Parathyroid adenoma (tissue), 2 donors: Measurements from ENCODE around the gene PALD1.

ENCODE experiments used
- H2AFZ ChIP-seq: fragments of 300-600 bp; sonication (generic); one replicate; pipeline ENCODE4 v1.7.0; 2017; ENCODE audit warnings: antibody characterized with exemption, mild to moderate bottlenecking
- H3K27ac ChIP-seq: fragments of 300-600 bp; sonication (generic); one replicate; pipeline ENCODE4 v1.7.0; 2017
- H3K27me3 ChIP-seq: fragments of 300-600 bp; sonication (generic); one replicate; pipeline ENCODE4 v1.7.0; 2017; ENCODE audit warnings: low read length; ENCODE audit not compliant: control insufficient read depth, insufficient read depth
- H3K36me3 ChIP-seq: fragments of 300-600 bp; sonication (generic); one replicate; pipeline ENCODE4 v1.7.0; 2017; ENCODE audit warnings: low read length; ENCODE audit not compliant: control insufficient read depth, insufficient read depth
- H3K4me1 ChIP-seq: fragments of 300-600 bp; sonication (generic); one replicate; pipeline ENCODE4 v1.7.0; 2017; ENCODE audit warnings: control low read depth
- H3K4me2 ChIP-seq: fragments of 300-600 bp; sonication (generic); one replicate; pipeline ENCODE4 v1.7.0; 2017; ENCODE audit warnings: low read length
- H3K4me3 ChIP-seq: fragments of 300-600 bp; sonication (generic); one replicate; pipeline ENCODE4 v1.7.0; 2017; ENCODE audit warnings: low read depth, low read length
- H3K79me2 ChIP-seq: fragments of 300-600 bp; sonication (generic); one replicate; pipeline ENCODE4 v1.7.0; 2017; ENCODE audit warnings: control low read depth
- H3K9ac ChIP-seq: fragments of 300-600 bp; sonication (generic); one replicate; pipeline ENCODE4 v1.7.0; 2017; ENCODE audit warnings: mild to moderate bottlenecking
- H3K9me3 ChIP-seq: fragments of 300-600 bp; sonication (generic); one replicate; pipeline ENCODE4 v1.7.0; 2017; ENCODE audit warnings: low read length; ENCODE audit not compliant: control insufficient read depth
- CTCF ChIP-seq: fragments of 300-600 bp; sonication (generic); IDR thresholded peaks from one replicate; pipeline ENCODE4 v1.7.0; 2017; ENCODE audit warnings: antibody characterized with exemption, mild to moderate bottlenecking
- donor health status: primary hyperparathyroidism.

Gene PALD1

GRCh38 chr10:70564901-70565351 lies 86.4 kb downstream of the PALD1 start:
- H3K4me1 ChIP-seq, result no peaks in the 10 kb centered on the region
- H3K4me2 ChIP-seq, result no peak overlapping the region
- no peak overlapping the region for H2AFZ ChIP-seq
- H3K9ac ChIP-seq, result no peak overlapping the region
- no peaks in the 10 kb centered on the region for H3K79me2 ChIP-seq
- H3K36me3 ChIP-seq, result no peaks in the 10 kb centered on the region
- no peaks in the 10 kb centered on the region for H3K9me3 ChIP-seq
- H3K27me3 ChIP-seq, result no peaks in the 10 kb centered on the region
- no peak overlapping the region for H3K4me3 ChIP-seq
- no peak for TF ChIP-seq CTCF
- no peak overlapping the region for H3K27ac ChIP-seq

- Histone ChIP-seq H3K9ac (no peak overlapping the region), H3K36me3 (no peaks in the 10 kb centered on the region), H3K27me3 (no peaks in the 10 kb centered on the region), H3K4me3 (no peak overlapping the region), H2AFZ (no peak overlapping the region), H3K4me1 (no peaks in the 10 kb centered on the region), H3K27ac (no peak overlapping the region), H3K4me2 (no peak overlapping the region), H3K9me3 (no peaks in the 10 kb centered on the region), H3K79me2 (no peaks in the 10 kb centered on the region)
- TF ChIP-seq CTCF, result no peak
Observed at GRCh38 chr10:70565556-70566514, 87.3 kb downstream of the PALD1 start.

DNA sequence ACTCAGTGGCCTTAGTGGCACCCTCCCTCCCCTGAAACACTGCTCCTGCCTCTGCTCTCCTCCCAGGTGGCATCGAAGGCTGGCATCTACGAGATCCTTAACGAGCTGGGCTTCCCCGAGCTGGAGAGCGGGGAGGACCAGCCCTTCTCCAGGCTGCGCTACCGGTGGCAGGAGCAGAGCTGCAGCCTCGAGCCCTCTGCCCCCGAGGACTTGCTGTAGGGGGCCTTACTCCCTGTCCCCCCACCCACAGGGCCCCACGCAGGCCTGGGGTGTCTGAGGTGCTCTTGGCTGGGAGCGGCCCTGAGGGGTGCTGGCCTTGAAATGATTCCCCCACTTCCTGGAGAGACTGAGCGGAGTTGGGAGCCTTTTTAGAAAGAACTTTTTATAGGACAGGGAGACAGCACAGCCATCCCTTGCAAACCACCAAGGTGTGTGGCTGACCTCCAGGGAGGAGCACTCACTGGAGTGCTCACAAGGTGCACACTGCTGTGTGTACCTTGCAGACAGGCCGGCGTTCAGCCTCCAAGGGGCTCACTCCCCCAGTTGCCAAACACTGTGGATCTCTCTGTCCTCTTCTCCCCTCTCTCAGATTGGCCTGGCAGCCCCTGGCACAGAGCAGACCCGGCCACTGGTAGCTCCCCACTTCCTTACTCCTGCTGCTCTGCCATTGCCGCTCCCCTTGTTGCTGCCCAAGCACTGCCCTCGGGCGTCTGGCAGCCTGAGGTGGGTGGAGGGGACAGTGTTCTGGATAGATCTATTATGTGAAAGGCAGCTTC lies 88.1 kb downstream of the PALD1 start:
- Histone ChIP-seq H3K27me3 (no peaks in the 10 kb centered on the region), H3K4me1 (no peaks in the 10 kb centered on the region), H3K4me3 (no peak overlapping the region), H3K36me3 (no peaks in the 10 kb centered on the region), H3K79me2 (no peaks in the 10 kb centered on the region), H3K9me3 (no peaks in the 10 kb centered on the region), H3K4me2 (no peak overlapping the region), H2AFZ (no peak overlapping the region), H3K27ac (no peak overlapping the region), H3K9ac (no peak overlapping the region)
- TF ChIP-seq CTCF, result no peak

GRCh38 chr10:70567603-70568002 lies 89.0 kb downstream of the PALD1 start:
- no peaks in the 10 kb centered on the region for H3K79me2 ChIP-seq
- TF ChIP-seq CTCF, result no peak
- no peaks in the 10 kb centered on the region for H3K36me3 ChIP-seq
- no peak overlapping the region for H2AFZ ChIP-seq
- no peak overlapping the region for H3K9ac ChIP-seq
- no peaks in the 10 kb centered on the region for H3K4me1 ChIP-seq
- no peak overlapping the region for H3K27ac ChIP-seq
- H3K9me3 ChIP-seq, result no peaks in the 10 kb centered on the region
- no peak overlapping the region for H3K4me2 ChIP-seq
- H3K4me3 ChIP-seq, result no peak overlapping the region
- no peaks in the 10 kb centered on the region for H3K27me3 ChIP-seq
